Measurements from ENCODE around the gene PRKCE.

The PRKCE gene

DNA sequence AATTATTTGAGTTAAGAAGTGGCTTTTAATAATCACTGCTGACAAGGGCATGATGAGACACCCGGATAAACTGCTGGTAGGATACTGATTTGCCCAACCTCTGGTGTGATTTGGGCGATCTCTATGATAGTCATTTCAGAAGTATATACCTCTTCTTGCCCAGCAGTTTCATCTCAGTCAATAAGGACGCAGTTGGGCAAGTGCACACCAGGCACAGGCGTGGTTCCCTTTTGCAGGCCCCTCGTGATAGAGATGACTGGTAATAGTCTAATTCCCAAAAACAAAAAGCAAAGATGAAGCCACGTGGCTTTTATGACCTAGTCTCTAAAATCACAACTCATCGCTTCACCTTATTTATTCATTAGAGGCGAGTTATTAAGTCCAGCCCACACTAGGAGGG, 246.4 kb downstream of the PRKCE start:
- no peak overlapping the region for H3K4me3 ChIP-seq (ENCODE audit: control insufficient read depth, low read depth, low read length)
- no peak for DNase-seq (ENCODE audit: low read depth)
- TF ChIP-seq, protein P1, sequence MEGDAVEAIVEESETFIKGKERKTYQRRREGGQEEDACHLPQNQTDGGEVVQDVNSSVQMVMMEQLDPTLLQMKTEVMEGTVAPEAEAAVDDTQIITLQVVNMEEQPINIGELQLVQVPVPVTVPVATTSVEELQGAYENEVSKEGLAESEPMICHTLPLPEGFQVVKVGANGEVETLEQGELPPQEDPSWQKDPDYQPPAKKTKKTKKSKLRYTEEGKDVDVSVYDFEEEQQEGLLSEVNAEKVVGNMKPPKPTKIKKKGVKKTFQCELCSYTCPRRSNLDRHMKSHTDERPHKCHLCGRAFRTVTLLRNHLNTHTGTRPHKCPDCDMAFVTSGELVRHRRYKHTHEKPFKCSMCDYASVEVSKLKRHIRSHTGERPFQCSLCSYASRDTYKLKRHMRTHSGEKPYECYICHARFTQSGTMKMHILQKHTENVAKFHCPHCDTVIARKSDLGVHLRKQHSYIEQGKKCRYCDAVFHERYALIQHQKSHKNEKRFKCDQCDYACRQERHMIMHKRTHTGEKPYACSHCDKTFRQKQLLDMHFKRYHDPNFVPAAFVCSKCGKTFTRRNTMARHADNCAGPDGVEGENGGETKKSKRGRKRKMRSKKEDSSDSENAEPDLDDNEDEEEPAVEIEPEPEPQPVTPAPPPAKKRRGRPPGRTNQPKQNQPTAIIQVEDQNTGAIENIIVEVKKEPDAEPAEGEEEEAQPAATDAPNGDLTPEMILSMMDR (IDR thresholded peaks at IDR 0.05; ENCODE audit: control insufficient read depth, insufficient read depth, low read depth, low read length, missing control alignments) = no peak

DNA sequence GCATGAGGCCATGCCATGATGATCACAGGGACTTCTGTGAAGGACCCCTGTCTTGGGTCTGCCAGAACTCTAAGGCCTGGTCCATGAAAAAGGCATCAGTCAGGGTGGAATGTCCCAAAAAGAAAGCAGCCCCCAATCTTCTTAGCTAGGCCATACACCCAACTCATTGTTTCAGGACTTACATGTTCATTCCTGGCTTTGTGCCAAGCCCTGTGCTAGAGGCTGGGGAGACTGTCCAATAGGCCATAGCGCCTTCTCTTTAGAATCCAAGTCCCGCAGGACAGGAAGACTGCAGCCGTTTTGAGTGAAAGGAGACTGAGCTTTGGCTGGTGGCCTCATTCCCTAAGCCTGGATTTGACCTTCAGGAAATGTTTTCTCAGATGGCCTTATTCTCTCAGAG, 247.3 kb downstream of the PRKCE start:
- H3K4me3 ChIP-seq (ENCODE audit: control insufficient read depth, low read depth, low read length) = no peak overlapping the region
- DNase-seq (ENCODE audit: low read depth) = no peak
- TF ChIP-seq, protein P1 (IDR thresholded peaks at IDR 0.05; ENCODE audit: control insufficient read depth, insufficient read depth, low read depth, low read length, missing control alignments) = no peak

DNA sequence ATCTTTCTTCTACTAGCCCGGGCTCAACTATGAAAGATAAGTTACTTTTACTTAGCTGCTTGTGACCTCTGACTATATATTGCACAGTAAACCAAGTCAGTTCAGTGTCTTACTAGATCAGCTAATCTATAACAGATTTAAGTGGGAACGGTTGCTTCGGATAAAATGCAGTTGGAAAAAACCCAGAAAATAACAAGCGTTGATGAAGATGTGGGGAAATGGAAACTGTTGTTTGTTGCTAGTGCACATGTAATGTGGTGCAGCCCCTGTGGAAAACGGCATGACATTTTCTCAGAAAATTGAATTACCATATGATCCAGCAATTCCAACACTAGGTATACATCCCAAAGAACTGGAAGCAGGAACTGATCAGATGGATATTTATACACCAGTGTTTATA, 248.5 kb downstream of the PRKCE start:
- DNase-seq (ENCODE audit: low read depth) = no peak
- TF ChIP-seq, protein P1 (IDR thresholded peaks at IDR 0.05; ENCODE audit: control insufficient read depth, insufficient read depth, low read depth, low read length, missing control alignments) = no peak
- no peak overlapping the region for H3K4me3 ChIP-seq (ENCODE audit: control insufficient read depth, low read depth, low read length)

DNA sequence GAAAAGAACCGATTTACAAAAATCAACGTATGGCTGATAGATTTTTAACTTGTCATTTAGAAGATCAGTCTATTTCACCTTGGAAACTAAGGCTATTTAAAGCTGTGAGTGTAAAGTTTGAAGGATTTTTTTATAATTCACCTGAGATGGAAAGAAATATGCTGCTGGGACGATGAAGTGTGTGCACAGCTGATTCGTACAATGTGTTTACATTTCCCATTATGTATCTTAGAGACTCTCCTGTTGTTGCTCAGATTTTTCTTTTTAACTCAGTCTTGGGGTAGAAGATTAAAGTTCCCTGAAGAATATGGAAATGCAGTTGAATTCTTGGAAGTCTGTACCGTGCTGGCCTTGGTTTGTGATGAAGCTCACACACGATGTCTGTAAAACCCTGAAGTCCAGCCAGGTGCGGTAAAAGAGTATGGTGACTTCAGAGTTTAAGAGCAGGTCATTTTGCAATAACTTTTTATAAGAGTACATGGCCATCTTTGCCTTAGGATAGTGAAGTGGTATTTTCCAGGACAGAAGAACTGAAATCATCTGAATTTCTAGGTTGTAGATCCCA, 250.1 kb downstream of the PRKCE start:
- DNase-seq (ENCODE audit: low read depth) = no peak
- TF ChIP-seq, protein P1 (IDR thresholded peaks at IDR 0.05; ENCODE audit: control insufficient read depth, insufficient read depth, low read depth, low read length, missing control alignments) = no peak
- H3K4me3 ChIP-seq (ENCODE audit: control insufficient read depth, low read depth, low read length) = no peak overlapping the region

DNA sequence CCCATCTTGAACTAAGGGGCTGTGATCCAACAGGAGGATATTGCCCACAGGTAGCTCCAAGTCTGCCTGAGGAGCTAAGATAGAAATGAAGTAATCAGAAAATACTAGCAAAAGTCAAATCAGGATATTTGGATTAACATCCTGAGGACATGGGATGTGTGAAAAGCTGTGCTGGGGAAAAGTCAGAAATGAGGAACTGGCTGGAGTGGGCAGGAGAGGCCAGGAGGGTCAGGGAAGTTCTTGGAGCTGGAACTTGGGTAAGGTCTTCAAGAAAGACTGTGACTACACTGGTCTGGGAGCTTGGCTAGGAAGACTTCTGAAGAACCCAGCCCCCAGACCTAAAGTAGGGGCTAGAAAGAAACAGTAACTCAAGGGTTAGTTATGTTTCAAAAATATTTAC, 250.9 kb downstream of the PRKCE start:
- TF ChIP-seq, protein P1 (IDR thresholded peaks at IDR 0.05; ENCODE audit: control insufficient read depth, insufficient read depth, low read depth, low read length, missing control alignments) = no peak
- H3K4me3 ChIP-seq (ENCODE audit: control insufficient read depth, low read depth, low read length) = no peak overlapping the region
- DNase-seq (ENCODE audit: low read depth) = no peak

DNA sequence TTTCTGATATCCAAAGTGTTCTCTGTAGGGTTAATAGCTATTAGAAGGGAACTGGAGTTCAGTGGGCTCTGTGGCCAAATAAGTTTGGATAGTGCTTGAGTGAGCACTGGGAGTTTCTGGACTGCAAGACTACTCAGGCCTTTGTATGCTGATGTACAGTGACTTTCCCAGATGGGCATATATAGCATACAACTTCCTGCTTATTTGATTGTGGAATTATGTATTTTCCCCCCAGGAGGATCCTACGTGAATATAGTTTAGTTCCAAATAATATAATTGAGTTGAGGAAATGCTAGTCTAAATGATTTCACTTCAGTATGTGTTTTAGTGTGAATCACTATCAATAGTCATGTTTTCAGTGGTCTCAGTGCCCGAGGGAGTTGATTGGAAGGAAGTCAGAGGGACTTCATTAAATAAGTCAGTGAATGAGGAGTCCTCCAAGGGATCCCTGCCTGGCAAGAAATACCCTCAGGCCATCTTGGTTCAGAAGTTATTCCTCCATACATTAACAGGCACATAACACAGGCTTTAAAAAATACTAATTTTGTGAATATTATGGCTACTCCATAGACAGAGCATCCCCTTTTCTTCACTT, 251.4 kb downstream of the PRKCE start:
- DNase-seq (ENCODE audit: low read depth) = no peak
- no peak overlapping the region for H3K4me3 ChIP-seq (ENCODE audit: control insufficient read depth, low read depth, low read length)
- TF ChIP-seq, protein P1 (IDR thresholded peaks at IDR 0.05; ENCODE audit: control insufficient read depth, insufficient read depth, low read depth, low read length, missing control alignments) = no peak
